SK-N-MC (cell line): ENCODE measurements around the gene ZSWIM4.

ENCODE experiments used
- DNase-seq: peaks from one replicate; pipeline ENCODE4 v3.0.0-alpha.2; 2011; ENCODE audit warnings: low read depth, low spot score
- H3K27ac ChIP-seq: fragments of 200-600 bp; sonication (generic); 2 replicates; pipeline ENCODE4 v1.5.1; 2016; ENCODE audit warnings: mixed run types
- H3K36me3 ChIP-seq: fragments of 200-600 bp; sonication (generic); 2 replicates; pipeline ENCODE4 v1.6.1; 2017; ENCODE audit warnings: antibody characterized with exemption, low read length, mixed read lengths; ENCODE audit not compliant: insufficient read depth
- H3K4me3 ChIP-seq: fragments of 200-600 bp; sonication (generic); 2 replicates; pipeline ENCODE4 v1.5.1; 2016
- H3K9ac ChIP-seq: fragments of 200-600 bp; sonication (generic); 2 replicates; pipeline ENCODE4 v1.8.0; 2017; ENCODE audit warnings: mixed run types, mixed read lengths; ENCODE audit not compliant: insufficient read length
- H3K9me3 ChIP-seq: fragments of 200-600 bp; sonication (generic); 2 replicates; pipeline ENCODE4 v1.6.1; 2017; ENCODE audit warnings: low read depth, mild to moderate bottlenecking, antibody characterized with exemption, low read length, moderate library complexity, mixed read lengths
- EZH2 ChIP-seq: fragments of 200-600 bp; sonication (generic); IDR thresholded peaks from one replicate; pipeline ENCODE4 v1.6.1; 2017; ENCODE audit warnings: antibody characterized with exemption
- FOXP2 ChIP-seq: optimal IDR thresholded peaks from 2 replicates; pipeline ENCODE3; 2011; ENCODE audit warnings: mild to moderate bottlenecking, moderate library complexity; ENCODE audit not compliant: insufficient read depth; ENCODE audit errors: extremely low read length, control extremely low read depth
- POLR2AphosphoS5 ChIP-seq: IDR thresholded peaks from 2 replicates; pipeline ENCODE4 v1.6.1; 2012; ENCODE audit warnings: mild to moderate bottlenecking, low read depth, low read length, borderline replicate concordance

Gene ZSWIM4

GRCh38 chr19:13797058-13797440, 1.8 kb downstream of the ZSWIM4 start:
- no peak overlapping the region for H3K27ac ChIP-seq
- no peak for DNase-seq

DNA sequence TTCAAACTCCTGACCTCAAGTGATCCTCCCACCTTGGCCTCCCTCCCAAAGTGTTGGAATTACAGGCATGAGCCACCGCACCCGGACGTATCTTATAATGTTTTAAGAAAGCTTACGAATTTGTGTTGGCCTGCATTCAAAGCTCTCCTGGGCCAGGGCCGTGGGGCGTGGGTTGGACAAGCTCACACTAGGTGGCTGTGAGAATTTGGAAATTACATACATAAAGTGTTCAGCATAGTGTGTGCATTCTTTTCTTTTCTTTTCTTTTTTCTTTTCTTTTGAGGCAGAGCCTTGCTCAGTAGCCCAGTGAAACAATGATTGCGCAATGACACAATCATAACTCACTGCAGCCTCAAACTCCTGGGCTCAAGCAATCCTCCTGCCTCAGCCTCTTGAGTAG, 2.6 kb downstream of the ZSWIM4 start:
- Histone ChIP-seq H3K9ac (no peak overlapping the region), H3K9me3 (no peaks in the 10 kb centered on the region), H3K36me3 (no peaks in the 10 kb centered on the region), H3K27ac (no peak overlapping the region), H3K4me3 (no peak overlapping the region)
- TF ChIP-seq FOXP2 (no peak), EZH2 (no peak), POLR2AphosphoS5 (no peak)
- DNase-seq = no peak

More at GRCh38 chr19:13797058-13797440, 1.8 kb downstream of the ZSWIM4 start:
- Histone ChIP-seq H3K9ac (no peak overlapping the region), H3K36me3 (no peaks in the 10 kb centered on the region), H3K9me3 (no peaks in the 10 kb centered on the region), H3K4me3 (no peak overlapping the region)
- no peak for TF ChIP-seq EZH2
- no peak for TF ChIP-seq FOXP2
- no peak for TF ChIP-seq POLR2AphosphoS5

DNA sequence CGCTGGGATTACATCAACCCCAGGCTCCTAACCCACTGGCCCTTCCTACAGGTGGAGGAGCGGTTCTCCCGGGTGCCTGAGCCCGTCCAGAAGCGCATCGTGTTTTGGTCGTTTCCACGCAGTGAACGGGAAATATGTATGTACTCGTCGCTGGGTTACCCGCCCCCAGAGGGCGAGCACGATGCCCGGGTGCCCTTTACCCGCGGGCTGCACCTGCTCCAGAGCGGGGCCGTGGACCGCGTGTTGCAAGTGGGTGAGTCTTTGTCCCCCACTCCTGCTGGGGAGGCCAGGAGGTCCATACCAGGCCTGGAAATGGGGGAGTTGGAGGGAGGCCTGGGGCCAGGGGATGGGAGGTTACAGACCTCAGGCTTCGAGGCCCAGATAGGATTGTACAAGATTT, 4.4 kb downstream of the ZSWIM4 start:
- Histone ChIP-seq H3K27ac (no peak overlapping the region), H3K9me3 (no peaks in the 10 kb centered on the region)
- DNase-seq = no peak

GRCh38 chr19:13803038-13803437, 7.8 kb downstream of the ZSWIM4 start:
- Histone ChIP-seq H3K9ac (no peak overlapping the region), H3K9me3 (no peaks in the 10 kb centered on the region), H3K27ac (no peak overlapping the region), H3K36me3 (no peaks in the 10 kb centered on the region), H3K4me3 (no peak overlapping the region)
- TF ChIP-seq EZH2 = no peak
- no peak for TF ChIP-seq POLR2AphosphoS5
- no peak for TF ChIP-seq FOXP2
- no peak for DNase-seq

More for the DNA sequence above, 4.4 kb downstream of the ZSWIM4 start:
- Histone ChIP-seq H3K4me3 (no peak overlapping the region), H3K36me3 (no peaks in the 10 kb centered on the region), H3K9ac (no peak overlapping the region)
- no peak for TF ChIP-seq FOXP2
- TF ChIP-seq POLR2AphosphoS5 = no peak
- TF ChIP-seq EZH2 = no peak

DNA sequence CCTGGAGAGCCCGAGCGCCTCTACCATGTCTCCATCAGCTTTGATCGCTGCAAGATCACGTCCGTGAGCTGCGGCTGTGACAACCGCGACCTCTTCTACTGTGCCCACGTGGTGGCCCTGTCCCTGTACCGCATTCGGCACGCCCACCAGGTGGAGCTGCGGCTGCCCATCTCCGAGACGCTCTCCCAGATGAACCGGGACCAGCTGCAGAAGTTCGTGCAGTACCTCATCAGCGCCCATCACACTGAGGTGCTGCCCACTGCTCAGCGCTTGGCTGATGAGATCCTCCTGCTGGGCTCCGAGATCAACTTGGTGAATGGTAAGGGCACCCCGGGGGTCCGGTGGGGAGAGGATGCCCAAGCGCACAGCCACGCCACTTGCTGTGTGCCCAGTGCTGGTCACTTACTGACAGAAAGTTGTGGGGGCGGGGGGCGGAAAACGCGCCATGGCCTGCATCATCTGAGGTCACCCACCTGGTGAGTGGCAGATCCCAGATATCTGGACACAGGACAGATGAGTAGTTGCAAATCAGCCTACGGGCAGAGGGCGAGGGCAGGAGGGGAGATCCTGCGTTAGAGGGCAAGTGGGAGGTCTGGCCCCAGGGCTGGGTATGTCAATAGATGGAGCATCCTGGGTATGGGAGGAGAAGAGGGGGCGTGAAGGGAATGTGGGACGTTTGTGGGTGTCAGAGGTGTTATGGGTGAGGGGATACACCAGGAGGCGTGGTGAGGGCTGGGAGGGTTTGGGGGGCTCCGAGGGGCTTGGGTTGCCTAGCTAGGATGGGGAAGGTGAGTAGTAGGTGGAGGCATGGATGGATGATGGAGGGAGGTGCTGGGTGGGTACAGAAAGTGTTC, 9.8 kb downstream of the ZSWIM4 start:
- no peaks in the 10 kb centered on the region; the same call in 1 of the 2 replicates for H3K36me3 ChIP-seq
- no peak for TF ChIP-seq FOXP2
- no peak for TF ChIP-seq POLR2AphosphoS5
- no peak for TF ChIP-seq EZH2
- no peak overlapping the region for H3K27ac ChIP-seq
- H3K9me3 ChIP-seq = no peaks in the 10 kb centered on the region
- H3K4me3 ChIP-seq = no peak overlapping the region
- H3K9ac ChIP-seq = no peak overlapping the region
- no peak for DNase-seq

DNA sequence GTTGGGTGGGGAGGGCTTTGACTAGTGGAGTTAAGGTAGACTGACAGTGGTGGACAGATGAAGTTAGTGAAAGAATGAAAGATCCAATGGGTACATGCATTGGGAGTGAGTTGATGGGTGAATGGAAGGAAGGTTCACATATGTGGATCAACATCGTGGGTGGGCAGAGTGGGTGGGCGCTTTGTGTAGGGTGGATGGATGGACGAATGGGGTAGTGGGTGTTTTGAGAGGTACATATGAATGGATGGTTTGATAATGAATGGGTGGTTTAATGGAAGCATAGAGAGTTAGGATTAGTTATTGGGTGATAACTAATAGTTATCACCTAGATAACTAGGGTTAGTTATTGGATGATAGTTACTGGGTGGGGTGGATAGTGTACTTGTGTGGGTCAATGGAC, 11.5 kb downstream of the ZSWIM4 start:
- Histone ChIP-seq H3K9me3 (no peaks in the 10 kb centered on the region), H3K36me3 (no peaks in the 10 kb centered on the region; the same call in 1 of the 2 replicates), H3K9ac (no peak overlapping the region), H3K4me3 (no peak overlapping the region), H3K27ac (no peak overlapping the region)
- TF ChIP-seq EZH2 (no peak), POLR2AphosphoS5 (no peak), FOXP2 (no peak)
- DNase-seq = no peak

GRCh38 chr19:13807421-13808021, 12.3 kb downstream of the ZSWIM4 start:
- no peak overlapping the region for H3K4me3 ChIP-seq
- H3K36me3 ChIP-seq = no peaks in the 10 kb centered on the region; the same call in 1 of the 2 replicates
- no peak overlapping the region for H3K27ac ChIP-seq
- no peaks in the 10 kb centered on the region for H3K9me3 ChIP-seq
- DNase-seq = no peak
- no peak for TF ChIP-seq POLR2AphosphoS5
- TF ChIP-seq EZH2 = no peak
- TF ChIP-seq FOXP2 = no peak
- H3K9ac ChIP-seq = no peak overlapping the region

- TF ChIP-seq POLR2AphosphoS5 = no peak
- no peak for TF ChIP-seq FOXP2
- TF ChIP-seq EZH2 = no peak
- no peak overlapping the region for H3K27ac ChIP-seq
- H3K9me3 ChIP-seq = no peaks in the 10 kb centered on the region
- H3K4me3 ChIP-seq = no peak overlapping the region
- no peak overlapping the region for H3K9ac ChIP-seq
- H3K36me3 ChIP-seq = no peaks in the 10 kb centered on the region; the same call in 1 of the 2 replicates
- no peak for DNase-seq
Measured at GRCh38 chr19:13808856-13809255, 13.6 kb downstream of the ZSWIM4 start.
